Osteocyte (in vitro differentiated cells): ENCODE results near the gene NME4. TPM values are rescaled to one million over a fixed set of nuclear protein-coding genes. Genes with fewer than 3 reads are reported as not detected.

ENCODE experiments used
- DNase-seq: peaks from one replicate; pipeline ENCODE4 v3.0.0; 2021; ENCODE audit warnings: mixed read lengths; ENCODE audit not compliant: unreplicated experiment; ENCODE audit errors: extremely low spot score
- H3K27ac Mint-ChIP-seq: one replicate; pipeline ENCODE4 v1.8.0; 2021; ENCODE audit warnings: mild to moderate bottlenecking, mixed read lengths; ENCODE audit not compliant: unreplicated experiment
- H3K27me3 Mint-ChIP-seq: one replicate; pipeline ENCODE4 v1.8.0; 2021; ENCODE audit warnings: mixed read lengths; ENCODE audit not compliant: unreplicated experiment
- H3K36me3 Mint-ChIP-seq: one replicate; pipeline ENCODE4 v1.8.0; 2021; ENCODE audit warnings: mixed read lengths; ENCODE audit not compliant: unreplicated experiment
- H3K4me1 Mint-ChIP-seq: one replicate; pipeline ENCODE4 v1.8.0; 2021; ENCODE audit warnings: mixed read lengths; ENCODE audit not compliant: unreplicated experiment
- H3K4me3 Mint-ChIP-seq: one replicate; pipeline ENCODE4 v1.8.0; 2021; ENCODE audit warnings: mild to moderate bottlenecking, moderate library complexity, mixed read lengths; ENCODE audit not compliant: unreplicated experiment
- H3K9me3 Mint-ChIP-seq: one replicate; pipeline ENCODE4 v1.8.0; 2021; ENCODE audit warnings: mixed read lengths; ENCODE audit not compliant: unreplicated experiment
- total RNA-seq: library from RNA; stranded (reverse); gene quantifications from 2 replicates; pipeline ENCODE4 v1.2.1, GENCODE V29; 2021
- TF ChIP-seq, protein P1 (sequence below): fragments of 200-600 bp; sonication (generic); IDR thresholded peaks from 2 replicates; pipeline ENCODE4 v1.5.0; 2021; ENCODE audit warnings: antibody characterized with exemption, mild to moderate bottlenecking, moderate library complexity

Gene NME4
- total RNA-seq, 1 donor from 2014 or later = 148 TPM

DNA sequence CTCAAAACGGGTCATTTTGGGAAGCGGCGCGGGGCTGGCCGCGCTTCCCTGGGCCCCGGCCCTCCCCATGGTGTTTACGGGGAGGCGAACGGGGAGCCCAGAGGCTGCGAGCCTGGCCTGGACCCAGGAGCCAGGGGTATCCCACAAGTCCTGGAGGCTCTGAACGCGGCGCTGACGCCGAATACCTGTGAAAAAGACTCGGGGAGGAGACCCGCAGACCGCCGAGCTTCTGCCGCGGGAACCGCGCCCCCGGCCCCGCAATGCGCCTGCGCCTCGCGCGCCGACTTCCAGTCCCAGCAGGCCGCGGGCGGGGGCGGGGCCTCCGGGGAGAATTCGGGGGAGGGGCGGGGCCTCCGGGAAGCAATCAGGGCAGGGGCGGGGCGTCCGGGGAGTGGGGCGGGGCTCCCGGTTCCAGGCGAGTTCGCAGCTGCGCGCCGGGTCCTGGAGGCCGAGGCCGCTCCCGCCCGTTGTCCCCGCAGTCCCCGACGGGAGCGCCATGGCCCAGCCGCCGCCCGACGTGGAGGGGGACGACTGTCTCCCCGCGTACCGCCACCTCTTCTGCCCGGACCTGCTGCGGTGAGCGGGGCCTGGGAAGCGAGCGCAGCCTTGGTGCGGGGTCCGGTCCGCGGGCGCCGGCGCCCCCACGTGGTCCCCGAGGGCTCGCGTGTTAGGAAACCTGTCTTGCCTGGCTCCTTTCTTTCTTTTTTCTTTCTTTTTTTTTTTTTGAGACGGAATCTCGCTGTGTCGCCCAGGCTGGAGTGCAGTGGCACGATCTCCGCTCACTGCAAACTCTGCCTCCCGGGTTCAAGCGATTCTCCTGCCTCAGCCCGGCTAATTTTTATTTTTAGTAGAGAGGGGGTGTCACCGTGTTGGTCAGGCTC is 4.7 kb downstream of the NME4 start, which contains the start of gene DECR2:
Gene DECR2, plus strand, starts transcription at position 418 of the 881 bp plus-strand sequence. Its CDS starts 79 bp downstream, at position 497.
- peak; percentile 98 for DNase-seq
- no peaks in the 10 kb centered on the region for H3K36me3 Mint-ChIP-seq
- H3K4me1 Mint-ChIP-seq = peaks cover 24% of the 10 kb centered on the region
- H3K9me3 Mint-ChIP-seq = no peaks in the 10 kb centered on the region
- H3K4me3 Mint-ChIP-seq = peak within 1 kb of the TSS; percentile 83
- TF ChIP-seq, protein P1, sequence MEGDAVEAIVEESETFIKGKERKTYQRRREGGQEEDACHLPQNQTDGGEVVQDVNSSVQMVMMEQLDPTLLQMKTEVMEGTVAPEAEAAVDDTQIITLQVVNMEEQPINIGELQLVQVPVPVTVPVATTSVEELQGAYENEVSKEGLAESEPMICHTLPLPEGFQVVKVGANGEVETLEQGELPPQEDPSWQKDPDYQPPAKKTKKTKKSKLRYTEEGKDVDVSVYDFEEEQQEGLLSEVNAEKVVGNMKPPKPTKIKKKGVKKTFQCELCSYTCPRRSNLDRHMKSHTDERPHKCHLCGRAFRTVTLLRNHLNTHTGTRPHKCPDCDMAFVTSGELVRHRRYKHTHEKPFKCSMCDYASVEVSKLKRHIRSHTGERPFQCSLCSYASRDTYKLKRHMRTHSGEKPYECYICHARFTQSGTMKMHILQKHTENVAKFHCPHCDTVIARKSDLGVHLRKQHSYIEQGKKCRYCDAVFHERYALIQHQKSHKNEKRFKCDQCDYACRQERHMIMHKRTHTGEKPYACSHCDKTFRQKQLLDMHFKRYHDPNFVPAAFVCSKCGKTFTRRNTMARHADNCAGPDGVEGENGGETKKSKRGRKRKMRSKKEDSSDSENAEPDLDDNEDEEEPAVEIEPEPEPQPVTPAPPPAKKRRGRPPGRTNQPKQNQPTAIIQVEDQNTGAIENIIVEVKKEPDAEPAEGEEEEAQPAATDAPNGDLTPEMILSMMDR = peak; percentile 54
- peak within 1 kb of the TSS; percentile 92 for H3K27ac Mint-ChIP-seq
- H3K27me3 Mint-ChIP-seq = no peaks in the 10 kb centered on the region

DNA sequence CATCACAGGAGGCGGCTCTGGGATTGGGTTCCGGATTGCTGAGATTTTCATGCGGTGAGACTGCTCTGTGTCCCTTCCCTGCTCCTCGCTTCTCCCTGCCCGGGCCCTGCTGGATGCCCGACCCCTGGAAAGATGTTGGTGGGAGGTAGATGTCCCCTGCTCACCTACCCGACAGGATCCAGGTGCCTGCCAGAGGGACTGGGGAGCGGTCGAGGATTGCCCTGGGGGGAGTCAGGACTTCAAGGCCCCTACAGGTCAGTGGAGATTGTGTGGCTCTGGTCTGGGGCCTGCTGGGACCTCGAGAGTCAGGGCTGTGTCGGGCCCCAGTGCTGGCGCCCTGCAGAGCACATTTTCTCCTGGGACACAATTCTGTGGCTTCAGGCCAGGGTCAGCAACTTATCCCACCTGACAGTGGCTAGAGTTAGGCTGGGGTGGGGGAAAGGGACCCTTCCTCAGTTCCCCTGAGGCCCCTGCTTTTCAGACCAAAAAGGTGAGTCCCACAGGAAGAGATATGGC is 8.0 kb downstream of the NME4 start:
- Mint-ChIP-seq H3K27me3 (no peaks in the 10 kb centered on the region), H3K36me3 (peaks cover 1% of the 10 kb centered on the region), H3K4me3 (no peak overlapping the region), H3K9me3 (no peaks in the 10 kb centered on the region), H3K27ac (no peak overlapping the region), H3K4me1 (peaks cover 25% of the 10 kb centered on the region)
- DNase-seq = no peak
- TF ChIP-seq, protein P1 = no peak

DNA sequence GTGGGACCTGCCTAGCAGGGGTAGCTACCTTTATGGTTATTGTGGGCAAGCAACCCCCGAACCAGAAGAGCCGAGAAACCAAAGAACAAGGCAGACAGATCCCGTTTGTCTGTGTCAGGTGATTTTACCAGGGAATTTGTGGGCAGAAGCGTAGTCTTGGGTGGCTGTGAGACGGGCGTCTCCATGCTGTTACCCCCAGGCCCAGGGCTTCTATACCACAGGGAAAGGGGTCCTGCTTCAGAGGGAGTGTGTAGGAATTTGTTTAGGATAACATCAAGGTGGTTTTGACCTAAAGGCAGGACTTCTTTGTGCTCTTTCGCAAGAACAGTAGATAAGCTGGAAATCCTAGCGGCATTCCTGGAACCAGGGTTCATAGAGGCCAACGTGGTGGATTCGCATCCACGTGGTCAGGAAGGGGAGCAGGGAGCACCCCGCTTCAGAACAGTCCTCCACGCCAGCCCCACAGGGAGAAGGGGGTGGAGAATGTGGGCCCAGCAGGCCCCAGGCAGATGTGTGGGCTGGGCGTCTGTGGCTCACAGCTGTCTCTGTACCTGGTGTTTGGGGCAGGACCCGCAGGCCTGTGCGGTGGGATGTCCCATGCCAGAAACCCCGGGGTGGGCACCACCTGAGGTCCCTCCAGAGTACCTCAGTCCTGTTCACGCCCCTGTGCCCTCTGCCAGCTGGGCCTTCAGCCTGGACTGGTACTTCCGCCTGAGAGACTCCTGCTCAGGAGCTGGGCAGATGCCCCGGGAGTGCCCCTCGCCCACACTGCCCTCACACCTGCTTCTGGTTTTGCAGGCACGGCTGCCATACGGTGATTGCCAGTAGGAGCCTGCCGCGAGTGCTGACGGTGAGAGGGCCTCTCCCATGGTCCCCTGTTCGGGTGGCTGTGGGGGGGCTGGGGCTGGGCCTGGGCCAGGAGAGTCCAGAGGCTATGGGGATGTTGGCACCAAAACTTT is 8.8 kb downstream of the NME4 start:
- Mint-ChIP-seq H3K4me1 (peaks cover 18% of the 10 kb centered on the region), H3K27ac (no peak overlapping the region), H3K36me3 (peaks cover 2% of the 10 kb centered on the region), H3K9me3 (no peaks in the 10 kb centered on the region), H3K4me3 (no peak overlapping the region), H3K27me3 (no peaks in the 10 kb centered on the region)
- TF ChIP-seq, protein P1 = no peak
- DNase-seq = no peak

DNA sequence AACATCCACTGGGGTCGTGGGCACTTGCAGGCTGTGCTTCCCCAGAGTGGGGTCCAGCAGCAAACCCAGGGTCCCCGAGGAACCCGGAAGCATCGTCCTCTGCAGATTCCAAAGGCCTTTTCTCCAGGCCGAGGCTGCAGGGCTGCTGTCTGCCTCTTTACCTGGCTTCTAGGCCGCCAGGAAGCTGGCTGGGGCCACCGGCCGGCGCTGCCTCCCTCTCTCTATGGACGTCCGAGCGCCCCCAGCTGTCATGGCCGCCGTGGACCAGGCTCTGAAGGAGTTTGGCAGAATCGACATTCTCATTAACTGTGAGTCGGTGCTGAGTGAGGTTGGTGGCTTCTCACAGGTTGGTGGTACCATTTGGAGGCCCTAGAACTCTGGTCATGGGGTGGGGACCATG is 10.3 kb downstream of the NME4 start:
- TF ChIP-seq, protein P1 = no peak
- no peak overlapping the region for H3K27ac Mint-ChIP-seq
- peaks cover 8% of the 10 kb centered on the region for H3K36me3 Mint-ChIP-seq
- no peaks in the 10 kb centered on the region for H3K9me3 Mint-ChIP-seq
- no peak for DNase-seq
- H3K4me3 Mint-ChIP-seq = no peak overlapping the region
- H3K27me3 Mint-ChIP-seq = no peaks in the 10 kb centered on the region
- peaks cover 13% of the 10 kb centered on the region for H3K4me1 Mint-ChIP-seq
